ENCODE data around the gene ARSJ.
A peak's percentile ranks its signal among the peaks of the same experiment; 100 is the strongest.

Gene ARSJ

GRCh38 chr4:113885291-113885690 is 94.2 kb downstream of the ARSJ start:
- DNase-seq = no peak

- DNase-seq = no peak
Measured at GRCh38 chr4:113884655-113885054, 94.8 kb downstream of the ARSJ start.

GRCh38 chr4:113882668-113883067 is 96.8 kb downstream of the ARSJ start:
- DNase-seq = peak; percentile 11

- no peak for DNase-seq
Measured at GRCh38 chr4:113881256-113881655, 98.2 kb downstream of the ARSJ start.

GRCh38 chr4:113880240-113881028 is 99.0 kb downstream of the ARSJ start:
- no peak for DNase-seq

- DNase-seq = peak; percentile 50
Measured at GRCh38 chr4:113878668-113879067, 100.8 kb downstream of the ARSJ start.

- DNase-seq = no peak
Measured at GRCh38 chr4:113874480-113874879, 105.0 kb downstream of the ARSJ start.

- no peak for DNase-seq
Measured at GRCh38 chr4:113873508-113873907, 105.9 kb downstream of the ARSJ start.

- peak; percentile 55 for DNase-seq
Measured at GRCh38 chr4:113872426-113873260, 106.8 kb downstream of the ARSJ start.

GRCh38 chr4:113871080-113871479 is 108.4 kb downstream of the ARSJ start:
- no peak for DNase-seq

GRCh38 chr4:113869743-113870375 is 109.6 kb downstream of the ARSJ start:
- peak; percentile 93 for DNase-seq

- DNase-seq = no peak
Measured at GRCh38 chr4:113866611-113867010, 112.8 kb downstream of the ARSJ start.

- DNase-seq = no peak
Measured at GRCh38 chr4:113858924-113859323, 120.5 kb downstream of the ARSJ start.

- DNase-seq = no peak
Measured at GRCh38 chr4:113851816-113852215, 127.6 kb downstream of the ARSJ start.
